GM12865 (cell line): ENCODE measurements around the gene ABR.

ENCODE experiments used
- DNase-seq: peaks from one replicate; pipeline ENCODE4 v3.0.0; 2010; ENCODE audit warnings: low read depth
- H3K4me3 ChIP-seq: 2 replicates; pipeline ENCODE4 v1.5.1; 2011; ENCODE audit warnings: mild to moderate bottlenecking, low read depth, low read length, control low read depth
- TF ChIP-seq, protein P1 (sequence below): IDR thresholded peaks from 2 replicates; pipeline ENCODE4 v1.5.1; 2011; ENCODE audit warnings: low read length, control low read depth, low read depth, inconsistent platforms; ENCODE audit not compliant: insufficient read depth; ENCODE audit errors: missing control alignments

ABR gene

DNA sequence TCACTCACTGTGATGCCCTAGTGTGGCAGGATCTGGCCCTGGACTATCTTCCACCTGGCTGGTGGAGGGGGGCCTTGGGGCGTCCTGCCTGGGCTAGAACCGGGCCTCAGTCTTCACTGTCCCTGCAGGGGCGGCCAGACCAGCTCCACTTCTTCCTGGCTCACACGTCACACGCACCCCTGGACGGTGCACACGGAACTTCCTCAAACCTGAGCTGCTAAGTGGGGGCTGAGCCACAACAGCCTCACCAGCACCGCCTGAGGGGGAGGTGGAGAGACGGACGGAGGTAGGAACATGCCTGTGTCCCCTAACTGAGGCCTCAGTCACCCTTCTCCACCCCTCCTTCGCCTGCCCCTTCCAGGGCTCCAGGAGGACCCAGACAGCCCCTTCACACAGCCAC is 146.3 kb downstream of the ABR start:
- H3K4me3 ChIP-seq, result no peak overlapping the region
- DNase-seq, result no peak
- TF ChIP-seq, protein P1, sequence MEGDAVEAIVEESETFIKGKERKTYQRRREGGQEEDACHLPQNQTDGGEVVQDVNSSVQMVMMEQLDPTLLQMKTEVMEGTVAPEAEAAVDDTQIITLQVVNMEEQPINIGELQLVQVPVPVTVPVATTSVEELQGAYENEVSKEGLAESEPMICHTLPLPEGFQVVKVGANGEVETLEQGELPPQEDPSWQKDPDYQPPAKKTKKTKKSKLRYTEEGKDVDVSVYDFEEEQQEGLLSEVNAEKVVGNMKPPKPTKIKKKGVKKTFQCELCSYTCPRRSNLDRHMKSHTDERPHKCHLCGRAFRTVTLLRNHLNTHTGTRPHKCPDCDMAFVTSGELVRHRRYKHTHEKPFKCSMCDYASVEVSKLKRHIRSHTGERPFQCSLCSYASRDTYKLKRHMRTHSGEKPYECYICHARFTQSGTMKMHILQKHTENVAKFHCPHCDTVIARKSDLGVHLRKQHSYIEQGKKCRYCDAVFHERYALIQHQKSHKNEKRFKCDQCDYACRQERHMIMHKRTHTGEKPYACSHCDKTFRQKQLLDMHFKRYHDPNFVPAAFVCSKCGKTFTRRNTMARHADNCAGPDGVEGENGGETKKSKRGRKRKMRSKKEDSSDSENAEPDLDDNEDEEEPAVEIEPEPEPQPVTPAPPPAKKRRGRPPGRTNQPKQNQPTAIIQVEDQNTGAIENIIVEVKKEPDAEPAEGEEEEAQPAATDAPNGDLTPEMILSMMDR, result no peak

DNA sequence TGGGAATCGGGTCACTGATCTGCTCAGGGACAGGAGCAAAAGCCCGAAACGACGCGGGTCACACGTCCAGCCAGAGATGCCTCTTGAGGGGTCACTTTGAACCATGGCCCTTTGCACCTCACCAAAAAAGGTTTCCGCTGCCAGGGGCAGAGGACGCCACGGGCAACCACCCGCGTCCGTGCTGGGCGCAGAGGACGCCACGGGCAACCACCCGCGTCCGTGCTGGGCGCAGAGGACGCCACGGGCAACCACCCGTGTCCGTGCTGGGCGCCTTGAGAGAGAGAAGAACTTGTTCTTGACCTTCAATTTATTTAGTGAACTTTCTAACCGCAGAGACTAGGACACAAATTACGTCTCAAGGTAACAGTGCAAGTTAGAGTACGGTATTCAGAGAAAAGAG is 147.4 kb downstream of the ABR start:
- DNase-seq, result no peak
- TF ChIP-seq, protein P1, result no peak
- H3K4me3 ChIP-seq, result no peak overlapping the region

DNA sequence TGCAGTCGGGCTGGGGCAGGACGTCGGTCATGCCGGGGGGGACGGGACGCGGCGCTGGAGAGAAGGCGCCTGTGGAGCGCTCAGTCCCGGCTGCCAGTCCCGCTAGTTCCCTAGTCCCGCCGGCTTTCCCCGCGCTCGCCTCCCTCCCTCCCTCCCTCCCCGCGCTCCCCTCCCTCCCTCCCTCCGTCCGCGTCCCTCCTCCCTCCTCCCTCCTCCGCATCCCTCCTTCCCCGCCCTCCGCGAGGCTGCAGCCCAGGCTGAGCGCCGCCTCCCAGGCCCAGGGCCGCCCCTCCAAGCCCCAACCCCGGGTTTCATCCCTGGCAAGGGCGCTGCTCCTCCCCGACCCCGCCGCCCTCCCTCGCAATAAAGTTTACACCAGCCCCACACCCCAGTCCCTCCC is 148.1 kb downstream of the ABR start:
- TF ChIP-seq, protein P1, result no peak
- no peak overlapping the region for H3K4me3 ChIP-seq
- no peak for DNase-seq

DNA sequence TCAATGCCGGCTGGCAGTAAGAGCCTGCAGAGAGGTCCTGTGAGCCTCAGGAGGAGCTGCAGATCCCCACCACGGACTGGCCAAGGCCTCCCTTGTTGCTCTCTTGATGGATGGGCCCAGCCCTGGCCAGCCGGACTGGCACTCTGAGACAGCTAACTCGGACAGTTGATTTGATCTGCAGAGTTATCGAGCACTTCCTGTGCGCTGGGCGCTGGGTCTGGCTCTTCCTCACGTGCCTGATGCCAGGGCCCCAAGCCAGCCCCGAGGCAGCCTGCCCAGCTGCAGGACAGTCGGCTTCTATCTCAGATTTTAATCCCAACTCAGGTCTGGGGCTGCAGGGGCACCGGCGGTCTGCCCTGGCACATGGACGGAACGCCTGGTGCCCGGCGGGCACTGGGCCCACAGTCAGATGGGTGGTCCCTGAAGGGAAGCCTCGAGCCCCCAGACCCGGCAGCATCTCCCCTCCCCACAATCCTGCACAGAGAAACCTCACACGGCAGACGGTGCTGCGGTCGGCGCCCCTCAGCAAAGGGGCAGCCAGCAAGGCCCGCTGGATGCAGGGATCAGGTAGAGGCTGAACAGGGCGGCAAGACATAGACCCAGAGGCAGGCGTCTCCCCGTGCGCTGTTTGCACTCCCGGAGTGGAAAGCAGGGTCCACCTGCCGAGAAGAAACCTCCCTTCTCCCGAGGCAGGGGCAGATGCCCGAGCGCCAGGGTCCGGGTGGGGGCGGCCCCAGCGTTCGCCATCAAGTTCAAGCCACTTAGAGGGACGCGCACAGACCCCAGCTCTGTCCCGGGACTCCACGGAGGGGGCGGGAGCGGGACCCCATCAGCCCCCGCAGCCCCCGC is 148.9 kb downstream of the ABR start:
- TF ChIP-seq, protein P1, result no peak
- H3K4me3 ChIP-seq, result no peak overlapping the region
- no peak for DNase-seq

DNA sequence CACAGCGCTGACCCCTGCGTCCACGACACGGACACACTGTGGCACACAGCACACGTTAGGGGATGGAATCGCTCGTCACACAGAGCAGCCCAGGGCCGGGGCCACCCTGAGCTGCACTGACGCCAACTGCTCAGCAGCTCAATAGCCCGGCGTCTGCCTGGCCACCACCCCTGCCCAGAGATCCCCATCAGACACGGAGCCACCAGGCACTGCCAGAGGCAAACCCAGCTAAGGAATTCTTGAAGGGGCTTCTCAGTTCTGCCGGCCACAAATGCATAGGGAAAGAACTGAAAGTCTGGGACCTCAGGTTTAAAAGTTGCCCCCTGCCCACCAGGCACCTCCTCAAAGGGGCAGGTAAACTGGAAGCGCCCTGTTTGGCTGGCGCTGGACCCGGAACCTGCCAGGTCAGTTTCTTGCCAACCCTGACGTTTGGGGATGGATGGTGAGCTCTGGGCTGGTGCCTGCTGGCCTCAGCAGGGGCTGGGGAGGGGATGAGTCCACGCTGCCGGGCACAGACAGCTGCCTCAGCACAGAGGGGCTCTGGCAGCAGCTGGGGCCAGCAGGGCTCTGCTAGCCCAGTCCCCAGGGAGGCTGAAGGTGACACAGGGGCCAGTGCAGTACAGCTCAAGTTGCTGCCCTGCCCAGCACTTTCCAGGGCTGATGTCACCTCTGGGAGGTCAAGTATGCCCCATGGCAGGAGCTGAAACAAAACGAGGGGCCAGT is 149.7 kb downstream of the ABR start:
- no peak overlapping the region for H3K4me3 ChIP-seq
- TF ChIP-seq, protein P1, result no peak
- DNase-seq, result no peak

DNA sequence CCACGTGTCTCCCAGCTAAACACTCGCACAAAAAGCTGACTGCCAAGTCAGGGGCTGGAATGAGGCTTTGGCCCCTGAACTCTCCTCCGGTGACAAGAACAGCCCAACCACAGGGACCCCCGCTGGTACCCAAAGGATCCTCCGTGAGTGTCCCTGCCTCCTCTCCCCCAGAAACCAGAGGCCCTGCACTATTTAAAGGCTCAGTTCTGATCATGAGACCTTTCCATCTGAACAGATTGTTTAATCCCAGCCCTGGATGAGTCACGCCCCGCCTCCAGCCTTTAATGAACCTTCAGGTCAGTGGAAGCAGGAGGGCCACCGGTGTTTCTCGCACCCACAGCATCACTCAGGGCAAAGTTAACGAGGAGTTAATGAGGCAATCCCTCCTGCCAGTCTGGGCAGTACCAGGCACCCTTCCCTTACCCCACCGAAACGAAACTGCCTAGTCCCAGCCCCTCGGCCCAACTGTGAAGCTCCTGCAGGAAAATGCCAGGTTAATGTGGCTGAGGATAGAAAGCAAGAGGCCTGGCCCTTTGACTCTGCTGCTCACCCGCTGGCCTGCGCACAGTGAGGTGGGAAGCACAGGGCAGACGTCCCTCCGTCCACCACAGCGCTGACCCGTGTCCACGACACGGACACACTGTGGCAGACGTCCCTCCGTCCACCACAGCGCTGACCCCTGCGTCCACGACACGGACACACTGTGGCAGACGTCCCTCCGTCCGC is 150.4 kb downstream of the ABR start:
- DNase-seq, result no peak
- no peak overlapping the region for H3K4me3 ChIP-seq
- TF ChIP-seq, protein P1, result no peak
